Fibroblast of gingiva (primary cell): ENCODE data around the gene BMI1.

Experiments
- DNase-seq: peaks from one replicate; pipeline ENCODE4 v3.0.0-alpha.2; 2011; ENCODE audit warnings: low read depth

Gene BMI1

DNA sequence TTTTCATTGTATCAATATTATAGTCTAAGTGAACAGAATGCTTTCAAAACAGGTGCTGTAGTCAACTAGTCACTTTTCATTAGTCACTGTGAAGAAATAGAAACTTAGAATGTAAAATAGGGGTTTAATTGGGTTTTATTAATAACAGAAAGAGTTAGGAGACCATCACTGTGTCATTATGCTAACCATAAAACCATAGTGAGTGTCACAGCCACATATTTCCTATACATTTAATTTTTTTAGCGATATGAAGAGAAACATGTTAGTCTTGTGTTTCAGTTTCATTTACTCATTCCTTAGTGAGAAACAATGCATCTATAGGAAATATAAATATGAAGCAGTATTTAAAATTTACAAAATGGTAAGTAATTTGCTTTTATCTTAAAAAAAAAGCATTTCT, 46.6 kb downstream of the BMI1 start:
- no peak for DNase-seq

DNA sequence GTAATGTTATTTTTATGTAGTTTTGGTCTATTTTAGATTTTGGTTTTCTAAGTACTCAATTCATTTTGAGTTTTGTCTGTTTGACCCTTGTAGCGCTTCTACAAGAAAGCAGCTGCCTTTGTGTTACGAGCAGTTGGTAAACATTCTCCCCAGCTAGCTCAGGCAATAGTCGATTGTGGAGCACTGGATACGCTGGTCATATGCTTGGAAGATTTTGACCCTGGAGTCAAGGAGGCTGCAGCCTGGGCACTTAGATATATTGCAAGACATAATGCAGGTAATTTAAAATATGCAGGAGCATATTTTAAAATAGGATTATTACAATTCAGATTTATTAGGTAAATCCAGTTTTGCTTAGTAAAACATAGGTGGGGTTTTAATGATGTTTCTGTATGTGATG, 47.5 kb downstream of the BMI1 start:
- DNase-seq = no peak

- DNase-seq = no peak
These were observed 48.1 kb downstream of the BMI1 start for GRCh38 chr10:22368981-22369380.

DNA sequence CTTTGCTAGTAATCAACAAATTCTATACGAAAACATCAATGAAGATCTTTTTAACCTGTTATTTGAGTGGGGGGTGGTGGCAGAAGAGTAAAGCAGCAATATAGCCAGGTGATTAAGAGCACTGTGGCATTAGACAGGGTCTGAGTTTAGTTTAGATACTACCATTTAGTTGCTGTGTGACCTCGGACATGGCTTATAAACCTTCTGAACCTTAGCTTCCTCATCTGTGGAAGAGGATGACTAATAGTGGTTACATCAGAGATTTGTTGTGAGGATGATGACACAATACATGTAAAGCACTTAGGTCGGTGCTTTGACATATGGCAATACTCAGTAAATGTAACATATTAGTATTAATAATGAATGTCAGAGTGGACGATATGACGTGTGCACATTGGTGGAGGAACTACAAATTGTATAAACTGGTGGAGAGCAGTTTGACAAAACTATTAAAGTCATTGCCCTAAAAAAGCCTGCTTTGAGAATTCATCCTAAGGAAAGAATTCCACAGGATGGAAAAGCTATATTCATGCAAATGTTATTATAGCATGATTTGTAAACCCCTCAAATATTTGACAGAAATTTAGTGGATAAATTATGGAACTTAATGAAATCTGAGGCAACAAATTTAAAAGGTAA, 48.7 kb downstream of the BMI1 start:
- DNase-seq = no peak

GRCh38 chr10:22370320-22370719, 49.4 kb downstream of the BMI1 start:
- DNase-seq = no peak

- no peak for DNase-seq
These were observed 51.4 kb downstream of the BMI1 start for GRCh38 chr10:22372298-22372697.

- DNase-seq = no peak
These were observed 52.0 kb downstream of the BMI1 start for GRCh38 chr10:22372917-22373316.

GRCh38 chr10:22374489-22375126, 53.7 kb downstream of the BMI1 start:
- DNase-seq = no peak

GRCh38 chr10:22379059-22379458, 58.2 kb downstream of the BMI1 start:
- DNase-seq = no peak
